ENCODE results near the gene DMBX1. TPM values are rescaled to one million over a fixed set of nuclear protein-coding genes. Genes with fewer than 3 reads are reported as not detected.

The DMBX1 gene
- total and polyA plus RNA-seq, 2 of the 13 experiments (the other 11 are each of a cell fraction or from before 2014, with no cell fraction given): not detected

DNA sequence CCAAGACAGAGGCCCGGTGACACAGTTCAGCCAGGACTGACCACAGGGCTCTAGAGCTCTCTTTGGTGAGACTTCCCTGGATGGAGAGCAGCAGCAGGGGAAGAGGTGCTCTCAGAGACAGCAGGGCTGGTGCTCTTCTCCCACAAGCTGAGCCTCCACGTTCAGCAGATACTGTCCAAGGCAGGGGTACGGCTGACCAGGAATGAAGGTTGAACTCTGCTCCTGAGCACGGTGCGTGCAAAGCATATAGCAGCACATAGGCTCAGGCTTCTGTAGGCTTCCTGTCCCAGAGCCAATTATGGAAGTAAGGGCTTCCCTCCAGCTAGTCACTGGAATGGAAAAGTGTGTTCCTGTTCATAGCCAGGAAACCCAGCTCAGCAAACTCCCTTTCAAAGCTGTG is 23.9 kb downstream of the DMBX1 start:
- H3K9me3 ChIP-seq (ENCODE audit: low read length): no peaks in the 10 kb centered on the region
- H3K79me2 ChIP-seq (ENCODE audit: insufficient read depth, low read length): no peaks in the 10 kb centered on the region
- no peak for FAIRE-seq
- in situ Hi-C loops (cut with HindIII; ENCODE audit: extremely low pct_ligation_motif_present, low pct_unique_long_range_greater_than_20kb) (no loop called here), intact Hi-C loops (cut with micrococcal nuclease; ENCODE audit: unreplicated experiment) (no loop called here)
- whole genome bisulfite sequencing (ENCODE audit: low lambda C conversion rate): 0% methylated on average over 2 of the region's 5 CpGs
- BruUV-seq (replicated peaks): no TSS peak
- no peak for DNase-seq (ENCODE audit: low spot score)
- TF ChIP-seq, protein P1, sequence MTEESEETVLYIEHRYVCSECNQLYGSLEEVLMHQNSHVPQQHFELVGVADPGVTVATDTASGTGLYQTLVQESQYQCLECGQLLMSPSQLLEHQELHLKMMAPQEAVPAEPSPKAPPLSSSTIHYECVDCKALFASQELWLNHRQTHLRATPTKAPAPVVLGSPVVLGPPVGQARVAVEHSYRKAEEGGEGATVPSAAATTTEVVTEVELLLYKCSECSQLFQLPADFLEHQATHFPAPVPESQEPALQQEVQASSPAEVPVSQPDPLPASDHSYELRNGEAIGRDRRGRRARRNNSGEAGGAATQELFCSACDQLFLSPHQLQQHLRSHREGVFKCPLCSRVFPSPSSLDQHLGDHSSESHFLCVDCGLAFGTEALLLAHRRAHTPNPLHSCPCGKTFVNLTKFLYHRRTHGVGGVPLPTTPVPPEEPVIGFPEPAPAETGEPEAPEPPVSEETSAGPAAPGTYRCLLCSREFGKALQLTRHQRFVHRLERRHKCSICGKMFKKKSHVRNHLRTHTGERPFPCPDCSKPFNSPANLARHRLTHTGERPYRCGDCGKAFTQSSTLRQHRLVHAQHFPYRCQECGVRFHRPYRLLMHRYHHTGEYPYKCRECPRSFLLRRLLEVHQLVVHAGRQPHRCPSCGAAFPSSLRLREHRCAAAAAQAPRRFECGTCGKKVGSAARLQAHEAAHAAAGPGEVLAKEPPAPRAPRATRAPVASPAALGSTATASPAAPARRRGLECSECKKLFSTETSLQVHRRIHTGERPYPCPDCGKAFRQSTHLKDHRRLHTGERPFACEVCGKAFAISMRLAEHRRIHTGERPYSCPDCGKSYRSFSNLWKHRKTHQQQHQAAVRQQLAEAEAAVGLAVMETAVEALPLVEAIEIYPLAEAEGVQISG (CRISPR knock-in tag; IDR thresholded peaks at IDR 0.05): peak; percentile 12; the same call in 1 of the 2 replicates
- TF ChIP-seq, protein P2, sequence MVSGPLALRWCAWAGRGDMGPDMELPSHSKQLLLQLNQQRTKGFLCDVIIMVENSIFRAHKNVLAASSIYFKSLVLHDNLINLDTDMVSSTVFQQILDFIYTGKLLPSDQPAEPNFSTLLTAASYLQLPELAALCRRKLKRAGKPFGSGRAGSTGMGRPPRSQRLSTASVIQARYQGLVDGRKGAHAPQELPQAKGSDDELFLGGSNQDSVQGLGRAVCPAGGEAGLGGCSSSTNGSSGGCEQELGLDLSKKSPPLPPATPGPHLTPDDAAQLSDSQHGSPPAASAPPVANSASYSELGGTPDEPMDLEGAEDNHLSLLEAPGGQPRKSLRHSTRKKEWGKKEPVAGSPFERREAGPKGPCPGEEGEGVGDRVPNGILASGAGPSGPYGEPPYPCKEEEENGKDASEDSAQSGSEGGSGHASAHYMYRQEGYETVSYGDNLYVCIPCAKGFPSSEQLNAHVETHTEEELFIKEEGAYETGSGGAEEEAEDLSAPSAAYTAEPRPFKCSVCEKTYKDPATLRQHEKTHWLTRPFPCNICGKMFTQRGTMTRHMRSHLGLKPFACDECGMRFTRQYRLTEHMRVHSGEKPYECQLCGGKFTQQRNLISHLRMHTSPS (CRISPR knock-in tag; IDR thresholded peaks at IDR 0.05; ENCODE audit: low read depth): no peak
- H3K27me3 ChIP-seq (ENCODE audit: control insufficient read depth in 1 of 2, insufficient read depth in 2 of 2, low read length in 2 of 2): peaks cover 4 to 18% of the 10 kb centered on the region in 2 experiments; a peak in 3 of 5 replicates
- H3K4me2 ChIP-seq (ENCODE audit: low read depth, low read length): no peak overlapping the region
- H3K4me1 ChIP-seq (ENCODE audit: insufficient read depth, low read length): 0 out of 2 replicates have a peak, but pooled peaks cover 11% of the 10 kb centered on the region
- POLR2A ChIA-PET: no interaction called here
- no peak overlapping the region for H2AFZ ChIP-seq (ENCODE audit: low read length)
- H3K4me3 ChIP-seq (replicated peaks in 1 of 3; ENCODE audit: insufficient read depth in 1 of 3, low read depth in 2 of 3, low read length in 3 of 3): no peak overlapping the region
- H3K27ac ChIP-seq (ENCODE audit: extremely low read length, insufficient read depth, low read length): no peak overlapping the region
- no peaks in the 10 kb centered on the region for H4K20me1 ChIP-seq (ENCODE audit: insufficient read depth, low read length)
- H3K9ac ChIP-seq (ENCODE audit: insufficient read depth, low read depth, low read length): no peak overlapping the region
- H3K36me3 ChIP-seq (replicated peaks in 1 of 2; ENCODE audit: control insufficient read depth in 1 of 2, insufficient read depth in 2 of 2, low read length in 2 of 2): no peaks in the 10 kb centered on the region
- CTCF ChIA-PET (ENCODE audit: low intra/inter-chr PET ratio, low total read pairs): no interaction called here
- ATAC-seq: peak; percentile 83

DNA sequence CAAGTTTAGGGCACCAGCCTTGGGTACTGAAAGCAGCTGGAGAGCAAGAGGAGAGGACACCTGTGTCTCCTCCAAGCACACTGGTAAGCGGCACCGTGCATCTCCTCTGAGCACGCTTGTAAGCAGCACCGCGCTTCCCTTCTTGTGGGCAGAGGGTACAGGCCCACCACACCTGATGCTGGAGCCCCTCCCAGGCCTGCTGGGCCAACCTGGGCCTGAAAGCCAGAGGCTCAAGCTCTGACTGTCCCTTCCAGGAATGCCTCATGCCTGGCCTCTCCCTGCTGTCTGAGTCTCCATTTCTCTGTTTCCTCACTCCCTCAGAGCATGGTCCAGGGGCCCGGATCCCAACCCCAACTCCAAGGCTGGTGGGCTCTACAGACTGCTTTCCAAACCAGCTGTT is 25.9 kb downstream of the DMBX1 start:
- no peaks in the 10 kb centered on the region for H3K36me3 ChIP-seq (replicated peaks in 1 of 2; ENCODE audit: control insufficient read depth in 1 of 2, insufficient read depth in 2 of 2, low read length in 2 of 2)
- no TSS peak for BruUV-seq (replicated peaks)
- in situ Hi-C loops (cut with HindIII; ENCODE audit: extremely low pct_ligation_motif_present, low pct_unique_long_range_greater_than_20kb): no loop called here
- H3K4me3 ChIP-seq (replicated peaks in 1 of 3; ENCODE audit: insufficient read depth in 1 of 3, low read depth in 2 of 3, low read length in 3 of 3): no peak overlapping the region
- H3K9me3 ChIP-seq (ENCODE audit: low read length): no peaks in the 10 kb centered on the region
- H3K27me3 ChIP-seq (ENCODE audit: control insufficient read depth in 1 of 2, insufficient read depth in 2 of 2, low read length in 2 of 2): peaks cover 6 to 23% of the 10 kb centered on the region in 2 experiments; a peak in 3 of 5 replicates
- no peak overlapping the region for H2AFZ ChIP-seq (ENCODE audit: low read length)
- H3K27ac ChIP-seq (ENCODE audit: extremely low read length, insufficient read depth, low read length): no peak overlapping the region
- H3K9ac ChIP-seq (ENCODE audit: insufficient read depth, low read depth, low read length): no peak overlapping the region
- H3K4me2 ChIP-seq (ENCODE audit: low read depth, low read length): no peak overlapping the region
- DNase-seq (ENCODE audit: low spot score) (no peak), ATAC-seq (no peak), FAIRE-seq (no peak)
- TF ChIP-seq ZNF430 (CRISPR knock-in tag; IDR thresholded peaks at IDR 0.05) (no peak), ZNF839 (CRISPR knock-in tag; IDR thresholded peaks at IDR 0.05; ENCODE audit: borderline replicate concordance) (no peak), CHD4 (IDR thresholded peaks at IDR 0.05; ENCODE audit: borderline replicate concordance, low read length) (no peak), CENPX (CRISPR knock-in tag; IDR thresholded peaks at IDR 0.05) (no peak)
- TF ChIP-seq, protein P3, sequence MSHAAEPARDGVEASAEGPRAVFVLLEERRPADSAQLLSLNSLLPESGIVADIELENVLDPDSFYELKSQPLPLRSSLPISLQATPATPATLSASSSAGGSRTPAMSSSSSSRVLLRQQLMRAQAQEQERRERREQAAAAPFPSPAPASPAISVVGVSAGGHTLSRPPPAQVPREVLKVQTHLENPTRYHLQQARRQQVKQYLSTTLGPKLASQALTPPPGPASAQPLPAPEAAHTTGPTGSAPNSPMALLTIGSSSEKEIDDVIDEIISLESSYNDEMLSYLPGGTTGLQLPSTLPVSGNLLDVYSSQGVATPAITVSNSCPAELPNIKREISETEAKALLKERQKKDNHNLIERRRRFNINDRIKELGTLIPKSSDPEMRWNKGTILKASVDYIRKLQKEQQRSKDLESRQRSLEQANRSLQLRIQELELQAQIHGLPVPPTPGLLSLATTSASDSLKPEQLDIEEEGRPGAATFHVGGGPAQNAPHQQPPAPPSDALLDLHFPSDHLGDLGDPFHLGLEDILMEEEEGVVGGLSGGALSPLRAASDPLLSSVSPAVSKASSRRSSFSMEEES (CRISPR knock-in tag; IDR thresholded peaks at IDR 0.05): no peak
- TF ChIP-seq, protein P4, sequence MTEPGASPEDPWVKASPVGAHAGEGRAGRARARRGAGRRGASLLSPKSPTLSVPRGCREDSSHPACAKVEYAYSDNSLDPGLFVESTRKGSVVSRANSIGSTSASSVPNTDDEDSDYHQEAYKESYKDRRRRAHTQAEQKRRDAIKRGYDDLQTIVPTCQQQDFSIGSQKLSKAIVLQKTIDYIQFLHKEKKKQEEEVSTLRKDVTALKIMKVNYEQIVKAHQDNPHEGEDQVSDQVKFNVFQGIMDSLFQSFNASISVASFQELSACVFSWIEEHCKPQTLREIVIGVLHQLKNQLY (CRISPR knock-in tag; IDR thresholded peaks at IDR 0.05): no peak
- TF ChIP-seq, protein P5, sequence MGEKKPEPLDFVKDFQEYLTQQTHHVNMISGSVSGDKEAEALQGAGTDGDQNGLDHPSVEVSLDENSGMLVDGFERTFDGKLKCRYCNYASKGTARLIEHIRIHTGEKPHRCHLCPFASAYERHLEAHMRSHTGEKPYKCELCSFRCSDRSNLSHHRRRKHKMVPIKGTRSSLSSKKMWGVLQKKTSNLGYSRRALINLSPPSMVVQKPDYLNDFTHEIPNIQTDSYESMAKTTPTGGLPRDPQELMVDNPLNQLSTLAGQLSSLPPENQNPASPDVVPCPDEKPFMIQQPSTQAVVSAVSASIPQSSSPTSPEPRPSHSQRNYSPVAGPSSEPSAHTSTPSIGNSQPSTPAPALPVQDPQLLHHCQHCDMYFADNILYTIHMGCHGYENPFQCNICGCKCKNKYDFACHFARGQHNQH (CRISPR knock-in tag; IDR thresholded peaks at IDR 0.05): no peak
- TF ChIP-seq, protein P6, sequence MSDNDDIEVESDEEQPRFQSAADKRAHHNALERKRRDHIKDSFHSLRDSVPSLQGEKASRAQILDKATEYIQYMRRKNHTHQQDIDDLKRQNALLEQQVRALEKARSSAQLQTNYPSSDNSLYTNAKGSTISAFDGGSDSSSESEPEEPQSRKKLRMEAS (IDR thresholded peaks at IDR 0.05): no peak
- CTCF ChIA-PET (ENCODE audit: low intra/inter-chr PET ratio, low total read pairs): no interaction called here
- no peaks in the 10 kb centered on the region for H3K79me2 ChIP-seq (ENCODE audit: insufficient read depth, low read length)
- intact Hi-C loops (cut with micrococcal nuclease; ENCODE audit: unreplicated experiment): no loop called here
- POLR2A ChIA-PET: no interaction called here
- H4K20me1 ChIP-seq (ENCODE audit: insufficient read depth, low read length): no peaks in the 10 kb centered on the region
- WGBS (ENCODE audit: low lambda C conversion rate): 0% methylated on average over 1 of the region's 6 CpGs
- peaks cover 20% of the 10 kb centered on the region; the same call in 1 of the 2 replicates for H3K4me1 ChIP-seq (ENCODE audit: insufficient read depth, low read length)
